CD14-positive monocyte (primary cell): ENCODE results near the gene CNIH3. TPM values are rescaled to one million over a fixed set of nuclear protein-coding genes. Genes with fewer than 3 reads are reported as not detected.

ENCODE experiments used
- DNase-seq, 3 donors: peaks; one replicate each; pipeline ENCODE4 v3.0.0-alpha.2; 2011 to 2022
- H2AFZ ChIP-seq: 2 replicates; pipeline ENCODE4 v1.6.0; 2012; ENCODE audit warnings: mild to moderate bottlenecking, low read depth, low read length, inconsistent platforms; ENCODE audit not compliant: insufficient read depth, poor library complexity, severe bottlenecking
- H3K27ac ChIP-seq, 2 donors: 1 replicate in 1 of 2; 2 replicates in 1 of 2; pipeline ENCODE4 v1.5.1; 2012 to 2013; ENCODE audit warnings: low read length in 2 of 2, control low read depth in 1 of 2, inconsistent platforms in 1 of 2, low read depth in 1 of 2, mild to moderate bottlenecking in 1 of 2
- H3K27me3 ChIP-seq, 2 donors: one replicate each; pipeline versions ENCODE4 v1.6.0 to v1.6.1; 2011 to 2013; ENCODE audit warnings: low read length in 2 of 2; ENCODE audit not compliant: control insufficient read depth in 2 of 2, insufficient read depth in 2 of 2
- H3K36me3 ChIP-seq, 2 donors: replicated peaks in 1 of 2; 1 replicate in 1 of 2; 2 replicates in 1 of 2; pipeline versions ENCODE4 v1.5.1 to v1.6.1; 2012 to 2013; ENCODE audit warnings: low read length in 2 of 2, control low read depth in 1 of 2, inconsistent platforms in 1 of 2, mild to moderate bottlenecking in 1 of 2; ENCODE audit not compliant: insufficient read depth in 2 of 2, control insufficient read depth in 1 of 2
- H3K4me1 ChIP-seq, 2 donors: 1 replicate in 1 of 2; 2 replicates in 1 of 2; pipeline versions ENCODE4 v1.5.1 to v1.6.1; 2012 to 2013; ENCODE audit warnings: low read length in 2 of 2, control low read depth in 1 of 2, inconsistent platforms in 1 of 2, mild to moderate bottlenecking in 1 of 2, moderate library complexity in 1 of 2; ENCODE audit not compliant: insufficient read depth in 2 of 2, control insufficient read depth in 1 of 2
- H3K4me2 ChIP-seq: replicated peaks from 2 replicates; pipeline ENCODE3; 2012; ENCODE audit warnings: low read length, moderate library complexity, mild to moderate bottlenecking; ENCODE audit not compliant: poor library complexity, severe bottlenecking; ENCODE audit errors: extremely low read depth
- H3K4me3 ChIP-seq, 3 experiments: fragments of 200-600 bp in 1 of 3; sonication (generic) in 1 of 3; replicated peaks in 1 of 3; 1 replicate in 2 of 3; 2 replicates in 1 of 3; pipeline ENCODE4 v1.5.1; 2011 to 2013; ENCODE audit warnings: low read length in 3 of 3, mild to moderate bottlenecking in 3 of 3, control low read depth in 2 of 3, low read depth in 2 of 3, inconsistent platforms in 1 of 3, moderate library complexity in 1 of 3
- H3K79me2 ChIP-seq: 2 replicates; pipeline ENCODE4 v1.6.0; 2012; ENCODE audit warnings: mild to moderate bottlenecking, control low read depth, inconsistent platforms, low read length, moderate library complexity; ENCODE audit not compliant: insufficient read depth
- H3K9ac ChIP-seq: 2 replicates; pipeline ENCODE4 v1.6.0; 2017; ENCODE audit warnings: low read length, mild to moderate bottlenecking; ENCODE audit not compliant: insufficient read depth, poor library complexity, severe bottlenecking
- H3K9me3 ChIP-seq, 2 donors: replicated peaks in 1 of 2; 1 replicate in 1 of 2; 2 replicates in 1 of 2; pipeline versions ENCODE4 v1.5.1 to v1.6.1; 2012 to 2013; ENCODE audit warnings: low read length in 2 of 2, control low read depth in 1 of 2; ENCODE audit not compliant: control insufficient read depth in 1 of 2, insufficient read depth in 1 of 2
- H4K20me1 ChIP-seq: 2 replicates; pipeline ENCODE4 v1.6.0; 2012; ENCODE audit warnings: mild to moderate bottlenecking, low read length, control low read depth, moderate library complexity; ENCODE audit not compliant: insufficient read depth
- H3K27ac Mint-ChIP-seq, 7 donors: one replicate each; pipeline ENCODE4 v1.8.0; 2020; ENCODE audit warnings: mild to moderate bottlenecking in 7 of 7, mixed read lengths in 7 of 7, moderate library complexity in 6 of 7, inconsistent platforms in 2 of 7
- H3K27me3 Mint-ChIP-seq, 3 donors: one replicate each; pipeline ENCODE4 v1.8.0; 2021 to 2022; ENCODE audit warnings: low read depth in 3 of 3, mild to moderate bottlenecking in 3 of 3, mixed read lengths in 3 of 3, moderate library complexity in 3 of 3, inconsistent platforms in 1 of 3
- H3K36me3 Mint-ChIP-seq, 2 donors: one replicate each; pipeline ENCODE4 v1.8.0; 2020; ENCODE audit warnings: mixed read lengths in 2 of 2, inconsistent platforms in 1 of 2, mild to moderate bottlenecking in 1 of 2
- H3K4me1 Mint-ChIP-seq: one replicate; pipeline ENCODE4 v1.8.0; 2020; ENCODE audit warnings: mild to moderate bottlenecking, mixed read lengths
- H3K4me3 Mint-ChIP-seq, 2 donors: one replicate each; pipeline ENCODE4 v1.8.0; 2020; ENCODE audit warnings: mild to moderate bottlenecking in 2 of 2, mixed read lengths in 2 of 2, moderate library complexity in 1 of 2
- H3K9me3 Mint-ChIP-seq, 7 donors: one replicate each; pipeline ENCODE4 v1.8.0; 2020 to 2022; ENCODE audit warnings: mixed read lengths in 7 of 7, mild to moderate bottlenecking in 6 of 7, moderate library complexity in 6 of 7, inconsistent platforms in 2 of 7
- WGBS: methylation state at CpG from one replicate; pipeline ENCODE4 v1.1.5; 2013; ENCODE audit warnings: missing lambda C conversion rate; ENCODE audit not compliant: insufficient coverage; 5-methylcytosine and 5-hydroxymethylcytosine counted together
- intact Hi-C, 2 donors: fragments of 100-400 bp; cut with micrococcal nuclease; formaldehyde crosslinking; loops; one replicate each; pipeline versions ENCODE4 v1.15.0 to v1.15.1; 2023
- polyA plus RNA-seq, 3 donors: library from polyadenylated mRNA; depleted of rRNA in 1 of 3; unstranded in 2 of 3; stranded (reverse) in 1 of 3; fragments of 300-500 nt in 2 of 3; fragments of >200 nt in 1 of 3; fragmentation: Illumina TruSeq in 2 of 3; gene quantifications; 1 replicate in 2 of 3; 2 replicates in 1 of 3; pipeline ENCODE4 v1.2.3, GENCODE V29; 2012 to 2021
- TF ChIP-seq, protein P1 (sequence below): fragments of 200-600 bp; IDR thresholded peaks from one replicate; pipeline ENCODE4 v1.8.0; 2022; ENCODE audit warnings: antibody characterized with exemption, mild to moderate bottlenecking

CNIH3 gene
- polyA plus RNA-seq, 3 donors: 0.37 TPM; not detected in 2

DNA sequence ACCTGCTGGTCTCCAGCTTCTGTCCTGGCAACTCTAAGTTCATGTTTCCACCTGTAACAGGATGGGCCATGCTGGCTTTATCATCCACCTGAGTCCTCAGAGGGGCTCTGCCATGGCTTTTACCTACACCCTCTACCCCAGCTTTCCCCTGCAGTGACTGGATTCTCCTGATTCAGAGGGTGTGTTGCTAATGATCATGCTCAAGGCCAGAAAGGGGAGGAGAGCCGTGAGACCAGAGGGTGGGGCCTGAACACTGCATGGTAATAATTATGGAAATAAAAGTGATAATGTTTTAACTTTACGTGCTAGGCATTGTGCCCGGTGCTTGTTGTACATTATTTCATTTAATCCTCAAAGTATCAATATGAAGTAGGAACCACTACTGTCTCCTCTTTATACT is 53.3 kb downstream of the CNIH3 start:
- no peak for DNase-seq
- TF ChIP-seq, protein P1, sequence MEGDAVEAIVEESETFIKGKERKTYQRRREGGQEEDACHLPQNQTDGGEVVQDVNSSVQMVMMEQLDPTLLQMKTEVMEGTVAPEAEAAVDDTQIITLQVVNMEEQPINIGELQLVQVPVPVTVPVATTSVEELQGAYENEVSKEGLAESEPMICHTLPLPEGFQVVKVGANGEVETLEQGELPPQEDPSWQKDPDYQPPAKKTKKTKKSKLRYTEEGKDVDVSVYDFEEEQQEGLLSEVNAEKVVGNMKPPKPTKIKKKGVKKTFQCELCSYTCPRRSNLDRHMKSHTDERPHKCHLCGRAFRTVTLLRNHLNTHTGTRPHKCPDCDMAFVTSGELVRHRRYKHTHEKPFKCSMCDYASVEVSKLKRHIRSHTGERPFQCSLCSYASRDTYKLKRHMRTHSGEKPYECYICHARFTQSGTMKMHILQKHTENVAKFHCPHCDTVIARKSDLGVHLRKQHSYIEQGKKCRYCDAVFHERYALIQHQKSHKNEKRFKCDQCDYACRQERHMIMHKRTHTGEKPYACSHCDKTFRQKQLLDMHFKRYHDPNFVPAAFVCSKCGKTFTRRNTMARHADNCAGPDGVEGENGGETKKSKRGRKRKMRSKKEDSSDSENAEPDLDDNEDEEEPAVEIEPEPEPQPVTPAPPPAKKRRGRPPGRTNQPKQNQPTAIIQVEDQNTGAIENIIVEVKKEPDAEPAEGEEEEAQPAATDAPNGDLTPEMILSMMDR: no peak
- intact Hi-C loops: no loop called here
- Mint-ChIP-seq H3K4me1 (no peaks in the 10 kb centered on the region), H3K4me3 (no peak overlapping the region), H3K27ac (no peak overlapping the region), H3K9me3 (peaks cover 0 to 2% (median 0%) of the 10 kb centered on the region in 7 donors), H3K36me3 (no peaks in the 10 kb centered on the region), H3K27me3 (peaks cover 0 to 3% (median 0%) of the 10 kb centered on the region in 3 donors)
- H3K9me3 ChIP-seq: no peaks in the 10 kb centered on the region
- H3K9ac ChIP-seq: no peak overlapping the region
- H3K27ac ChIP-seq: no peak overlapping the region
- H3K27me3 ChIP-seq: no peaks in the 10 kb centered on the region
- no peaks in the 10 kb centered on the region for H3K79me2 ChIP-seq
- H3K4me2 ChIP-seq: no peak overlapping the region
- no peaks in the 10 kb centered on the region for H3K4me1 ChIP-seq
- no peaks in the 10 kb centered on the region for H4K20me1 ChIP-seq
- H3K4me3 ChIP-seq: no peak overlapping the region
- H2AFZ ChIP-seq: no peak overlapping the region
- WGBS: no CpG with 5 or more reads among the region's 3 CpGs
- H3K36me3 ChIP-seq: no peaks in the 10 kb centered on the region

DNA sequence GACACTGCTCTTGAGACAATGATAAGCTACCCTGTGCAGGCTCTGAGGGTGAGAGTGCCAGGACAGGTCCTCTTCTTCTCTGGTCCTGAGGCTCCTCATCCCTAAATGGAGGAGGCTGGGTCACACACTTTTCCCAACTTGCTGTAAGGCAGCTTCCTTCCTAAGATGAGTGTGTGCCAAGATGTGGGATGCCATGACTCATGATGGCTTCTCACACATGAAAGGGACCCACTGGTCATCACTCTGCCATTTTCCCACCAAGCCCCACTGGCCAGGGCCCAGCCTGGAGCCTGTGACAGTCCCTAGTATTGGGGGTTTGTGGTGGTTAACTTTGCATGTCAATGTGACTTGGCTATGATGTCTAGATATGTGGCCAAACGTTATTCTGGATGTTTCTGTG is 54.4 kb downstream of the CNIH3 start:
- no peaks in the 10 kb centered on the region for H3K79me2 ChIP-seq
- H4K20me1 ChIP-seq: no peaks in the 10 kb centered on the region
- no peak overlapping the region for H3K27ac ChIP-seq
- no peaks in the 10 kb centered on the region for H3K27me3 ChIP-seq
- H3K4me1 ChIP-seq: no peaks in the 10 kb centered on the region
- Mint-ChIP-seq H3K4me1 (no peaks in the 10 kb centered on the region), H3K27ac (no peak overlapping the region), H3K4me3 (no peak overlapping the region), H3K27me3 (peaks cover 0 to 3% (median 0%) of the 10 kb centered on the region in 3 donors), H3K36me3 (no peaks in the 10 kb centered on the region), H3K9me3 (peaks cover 0 to 2% (median 0%) of the 10 kb centered on the region in 7 donors)
- no peak overlapping the region for H3K4me2 ChIP-seq
- no peak overlapping the region for H2AFZ ChIP-seq
- H3K36me3 ChIP-seq: no peaks in the 10 kb centered on the region
- H3K4me3 ChIP-seq: no peak overlapping the region
- intact Hi-C loops: no loop called here
- TF ChIP-seq, protein P1: no peak
- WGBS: no CpG with 5 or more reads among the region's 1 CpG
- no peak overlapping the region for H3K9ac ChIP-seq
- DNase-seq: no peak
- no peaks in the 10 kb centered on the region for H3K9me3 ChIP-seq
